NB4 (cell line): ENCODE data around the gene CHURC1.

Experiments used
- CTCF ChIP-seq: IDR thresholded peaks from one replicate; pipeline ENCODE4 v1.5.1; 2012; ENCODE audit warnings: low read depth, low read length
- MAX ChIP-seq: IDR thresholded peaks from 2 replicates; pipeline ENCODE4 v1.6.1; 2011; ENCODE audit warnings: low read depth, low read length
- MYC ChIP-seq: IDR thresholded peaks from 2 replicates; pipeline ENCODE4 v1.6.1; 2011; ENCODE audit warnings: low read depth, low read length
- POLR2A ChIP-seq: IDR thresholded peaks from 2 replicates; pipeline ENCODE4 v1.6.1; 2011; ENCODE audit warnings: mild to moderate bottlenecking; ENCODE audit not compliant: insufficient read length; ENCODE audit errors: extremely low read depth

DNA sequence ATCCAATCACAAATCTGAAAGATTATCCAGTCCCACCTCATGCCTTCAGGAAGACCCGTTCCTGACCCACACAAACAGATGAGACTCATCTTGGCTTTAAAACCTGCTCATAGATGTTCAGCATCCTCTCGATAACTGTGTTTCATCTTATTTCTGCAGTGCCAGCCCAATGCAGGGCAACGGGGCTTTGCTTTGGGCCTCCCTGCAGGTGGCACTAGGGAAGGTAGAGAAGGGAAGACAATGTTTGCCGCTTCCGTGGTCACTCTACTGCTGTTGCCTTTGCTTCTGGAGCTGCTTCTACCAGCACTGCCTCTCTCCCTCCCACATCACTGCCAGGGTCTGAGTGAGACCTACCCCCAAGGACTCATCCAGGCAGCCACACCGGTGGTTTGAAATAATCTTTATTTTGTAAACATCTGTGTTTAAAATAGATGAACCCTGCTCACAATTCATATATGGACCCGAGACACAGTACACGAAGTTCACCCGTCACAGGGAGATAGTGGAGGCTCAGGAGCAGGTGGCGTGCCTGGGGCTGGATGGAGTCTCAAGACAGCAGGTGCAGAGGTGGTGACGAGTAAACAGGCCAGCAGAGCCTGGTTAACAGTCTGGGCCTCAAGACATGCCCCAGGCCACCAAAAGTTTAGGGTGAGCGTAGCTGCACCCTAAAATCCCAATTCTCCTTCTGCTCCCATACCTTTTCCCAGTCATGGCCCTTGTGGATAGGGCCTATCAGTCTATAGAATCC lies 31.4 kb downstream of the CHURC1 start:
- no peak for TF ChIP-seq CTCF
- TF ChIP-seq MAX, result no peak
- TF ChIP-seq POLR2A, result no peak
- TF ChIP-seq MYC, result no peak
